ENCODE data around the gene NXPH3. TPM values are rescaled to one million over a fixed set of nuclear protein-coding genes. Genes with fewer than 3 reads are reported as not detected.

The NXPH3 gene
- total and polyA plus RNA-seq, 10 of the 15 experiments (the other 5 are each of a cell fraction or from before 2014, with no cell fraction given) = 0.08 to 0.35 (median 0.12) TPM; not detected in 2

DNA sequence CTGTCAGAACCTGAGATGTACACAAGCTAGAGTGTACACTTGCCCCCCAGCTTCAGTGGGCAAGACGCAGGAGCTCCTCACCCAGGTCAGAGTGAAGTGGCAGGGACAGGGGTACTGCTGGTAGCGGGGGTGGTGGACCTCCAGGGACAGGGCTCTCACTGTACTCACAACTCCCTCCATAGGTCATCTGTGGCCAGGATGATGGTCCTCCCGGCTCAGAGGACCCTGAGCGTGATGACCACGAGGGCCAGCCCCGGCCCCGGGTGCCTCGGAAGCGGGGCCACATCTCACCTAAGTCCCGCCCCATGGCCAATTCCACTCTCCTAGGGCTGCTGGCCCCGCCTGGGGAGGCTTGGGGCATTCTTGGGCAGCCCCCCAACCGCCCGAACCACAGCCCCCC, 2.7 kb downstream of the NXPH3 start:
- peaks cover 2 to 6% of the 10 kb centered on the region in 2 experiments; a peak in 3 of 4 replicates for H3K27me3 ChIP-seq (replicated peaks in 1 of 2; ENCODE audit: control insufficient read depth in 2 of 2, insufficient read depth in 2 of 2, low read length in 1 of 2)
- POLR2A ChIA-PET = interaction anchor here (0.6 to 2.5 kb wide), 2 partner anchors 35 to 106 kb away, joined by 3 to 8 read pairs; no protein-coding TSS in a partner anchor

More for the DNA sequence above, 2.7 kb downstream of the NXPH3 start:
- DNase-seq (ENCODE audit: low read depth, low spot score) (no peak), FAIRE-seq (no peak), ATAC-seq (no peak)
- in situ Hi-C loops (cut with MboI) = no loop called here
- ChIA-PET SMC1A (ENCODE audit: uncharacterized antibody, unreplicated experiment) (interaction anchor here (0.7 kb wide), 1 partner anchor 53 kb away, joined by 3 read pairs; no protein-coding TSS in a partner anchor), RAD21 (ENCODE audit: unreplicated experiment) (interaction anchor here (0.7 to 1.0 kb wide), 2 partner anchors 98 to 118 kb away, joined by 3 to 4 read pairs; no protein-coding TSS in a partner anchor), CTCF (interaction anchor here (0.8 to 17.8 kb wide), 2 partner anchors 8 to 118 kb away, joined by 3 to 483 read pairs; no protein-coding TSS in a partner anchor)
- no peak overlapping the region for H3K9ac ChIP-seq (ENCODE audit: control insufficient read depth, insufficient read depth, low read length)
- H2AFZ ChIP-seq (ENCODE audit: control insufficient read depth, low read depth, low read length) = no peak overlapping the region
- no peaks in the 10 kb centered on the region for H3K9me3 ChIP-seq (replicated peaks; ENCODE audit: control insufficient read depth, insufficient read depth, low read length)
- no peaks in the 10 kb centered on the region for H3K79me2 ChIP-seq (ENCODE audit: control insufficient read depth, insufficient read depth, low read length)
- H4K20me1 ChIP-seq (ENCODE audit: control insufficient read depth, insufficient read depth) = no peaks in the 10 kb centered on the region
- intact Hi-C loops (cut with micrococcal nuclease; ENCODE audit: unreplicated experiment) = no loop called here
- H3K4me1 ChIP-seq (ENCODE audit: control insufficient read depth, insufficient read depth, low read length) = no peaks in the 10 kb centered on the region; the same call in 1 of the 2 replicates
- WGBS (ENCODE audit: insufficient coverage, insufficient replicate concordance, low lambda C conversion rate, missing lambda C conversion rate) = 50% methylated on average over 12 of the region's 13 CpGs
- H3K27ac ChIP-seq (ENCODE audit: control insufficient read depth, insufficient read depth) = no peak overlapping the region
- H3K4me3 ChIP-seq = no peak overlapping the region
- BruUV-seq (replicated peaks) = no TSS peak
- no peak overlapping the region; the same call in 1 of the 2 replicates for H3K4me2 ChIP-seq (ENCODE audit: control insufficient read depth, insufficient read depth)
- no peak for TF ChIP-seq YBX1 (IDR thresholded peaks at IDR 0.05)
- no peak for TF ChIP-seq SMAD1 (IDR thresholded peaks at IDR 0.05; ENCODE audit: low read depth, partially characterized antibody)
- no peak for TF ChIP-seq EP300 (IDR thresholded peaks at IDR 0.05; ENCODE audit: borderline replicate concordance in 1 of 2, control insufficient read depth in 1 of 2, low read depth in 2 of 2, low read length in 2 of 2)
- no peak for TF ChIP-seq EGR1 (IDR thresholded peaks at IDR 0.05; ENCODE audit: borderline replicate concordance in 1 of 2, low read depth in 2 of 2, low read length in 2 of 2)
- TF ChIP-seq ZNF24 (IDR thresholded peaks at IDR 0.05) = no peak
- TF ChIP-seq PAX5 (IDR thresholded peaks at IDR 0.05; ENCODE audit: borderline replicate concordance, low read depth, low read length) = no peak
- TF ChIP-seq TCF7 (IDR thresholded peaks at IDR 0.05; ENCODE audit: borderline replicate concordance) = no peak
- TF ChIP-seq CHD4 (IDR thresholded peaks at IDR 0.05) = no peak
- no peak for TF ChIP-seq YY1 (IDR thresholded peaks at IDR 0.05; ENCODE audit: low read depth, low read length)
- no peak for TF ChIP-seq SMARCA5 (IDR thresholded peaks at IDR 0.05)
- TF ChIP-seq, protein P1, sequence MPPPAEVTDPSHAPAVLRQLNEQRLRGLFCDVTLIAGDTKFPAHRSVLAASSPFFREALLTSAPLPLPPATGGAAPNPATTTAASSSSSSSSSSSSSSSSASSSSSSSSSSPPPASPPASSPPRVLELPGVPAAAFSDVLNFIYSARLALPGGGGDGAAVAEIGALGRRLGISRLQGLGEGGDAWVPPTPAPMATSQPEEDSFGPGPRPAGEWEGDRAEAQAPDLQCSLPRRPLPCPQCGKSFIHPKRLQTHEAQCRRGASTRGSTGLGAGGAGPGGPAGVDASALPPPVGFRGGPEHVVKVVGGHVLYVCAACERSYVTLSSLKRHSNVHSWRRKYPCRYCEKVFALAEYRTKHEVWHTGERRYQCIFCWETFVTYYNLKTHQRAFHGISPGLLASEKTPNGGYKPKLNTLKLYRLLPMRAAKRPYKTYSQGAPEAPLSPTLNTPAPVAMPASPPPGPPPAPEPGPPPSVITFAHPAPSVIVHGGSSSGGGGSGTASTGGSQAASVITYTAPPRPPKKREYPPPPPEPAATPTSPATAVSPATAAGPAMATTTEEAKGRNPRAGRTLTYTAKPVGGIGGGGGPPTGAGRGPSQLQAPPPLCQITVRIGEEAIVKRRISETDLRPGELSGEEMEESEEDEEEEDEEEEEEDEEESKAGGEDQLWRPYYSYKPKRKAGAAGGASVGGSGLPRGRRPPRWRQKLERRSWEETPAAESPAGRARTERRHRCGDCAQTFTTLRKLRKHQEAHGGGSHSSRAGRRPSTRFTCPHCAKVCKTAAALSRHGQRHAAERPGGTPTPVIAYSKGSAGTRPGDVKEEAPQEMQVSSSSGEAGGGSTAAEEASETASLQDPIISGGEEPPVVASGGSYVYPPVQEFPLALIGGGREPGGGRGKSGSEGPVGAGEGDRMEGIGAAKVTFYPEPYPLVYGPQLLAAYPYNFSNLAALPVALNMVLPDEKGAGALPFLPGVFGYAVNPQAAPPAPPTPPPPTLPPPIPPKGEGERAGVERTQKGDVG (CRISPR knock-in tag; IDR thresholded peaks at IDR 0.05) = no peak
- TF ChIP-seq, protein P2, sequence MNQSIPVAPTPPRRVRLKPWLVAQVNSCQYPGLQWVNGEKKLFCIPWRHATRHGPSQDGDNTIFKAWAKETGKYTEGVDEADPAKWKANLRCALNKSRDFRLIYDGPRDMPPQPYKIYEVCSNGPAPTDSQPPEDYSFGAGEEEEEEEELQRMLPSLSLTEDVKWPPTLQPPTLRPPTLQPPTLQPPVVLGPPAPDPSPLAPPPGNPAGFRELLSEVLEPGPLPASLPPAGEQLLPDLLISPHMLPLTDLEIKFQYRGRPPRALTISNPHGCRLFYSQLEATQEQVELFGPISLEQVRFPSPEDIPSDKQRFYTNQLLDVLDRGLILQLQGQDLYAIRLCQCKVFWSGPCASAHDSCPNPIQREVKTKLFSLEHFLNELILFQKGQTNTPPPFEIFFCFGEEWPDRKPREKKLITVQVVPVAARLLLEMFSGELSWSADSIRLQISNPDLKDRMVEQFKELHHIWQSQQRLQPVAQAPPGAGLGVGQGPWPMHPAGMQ (IDR thresholded peaks at IDR 0.05; ENCODE audit: borderline replicate concordance) = no peak
- no peak for TF ChIP-seq MTA2 (IDR thresholded peaks at IDR 0.05; ENCODE audit: low read depth)
- no peak for TF ChIP-seq ZBED1 (IDR thresholded peaks at IDR 0.05; ENCODE audit: borderline replicate concordance)
- TF ChIP-seq NBN (IDR thresholded peaks at IDR 0.05) = no peak
- no peak for TF ChIP-seq ZNF622 (IDR thresholded peaks at IDR 0.05)
- TF ChIP-seq TARDBP (IDR thresholded peaks at IDR 0.05; ENCODE audit: borderline replicate concordance) = no peak
- H3K36me3 ChIP-seq (ENCODE audit: control insufficient read depth in 2 of 2, insufficient read depth in 2 of 2, low read length in 1 of 2) = no peaks in the 10 kb centered on the region

Measured in GM12878 (cell line).